Measurements from ENCODE around the gene TSPOAP1. TPM values are rescaled to one million over a fixed set of nuclear protein-coding genes. Genes with fewer than 3 reads are reported as not detected.

The TSPOAP1 gene
- total RNA-seq, 2 donors from 2014 or later, result 22.6 to 26.3 TPM

DNA sequence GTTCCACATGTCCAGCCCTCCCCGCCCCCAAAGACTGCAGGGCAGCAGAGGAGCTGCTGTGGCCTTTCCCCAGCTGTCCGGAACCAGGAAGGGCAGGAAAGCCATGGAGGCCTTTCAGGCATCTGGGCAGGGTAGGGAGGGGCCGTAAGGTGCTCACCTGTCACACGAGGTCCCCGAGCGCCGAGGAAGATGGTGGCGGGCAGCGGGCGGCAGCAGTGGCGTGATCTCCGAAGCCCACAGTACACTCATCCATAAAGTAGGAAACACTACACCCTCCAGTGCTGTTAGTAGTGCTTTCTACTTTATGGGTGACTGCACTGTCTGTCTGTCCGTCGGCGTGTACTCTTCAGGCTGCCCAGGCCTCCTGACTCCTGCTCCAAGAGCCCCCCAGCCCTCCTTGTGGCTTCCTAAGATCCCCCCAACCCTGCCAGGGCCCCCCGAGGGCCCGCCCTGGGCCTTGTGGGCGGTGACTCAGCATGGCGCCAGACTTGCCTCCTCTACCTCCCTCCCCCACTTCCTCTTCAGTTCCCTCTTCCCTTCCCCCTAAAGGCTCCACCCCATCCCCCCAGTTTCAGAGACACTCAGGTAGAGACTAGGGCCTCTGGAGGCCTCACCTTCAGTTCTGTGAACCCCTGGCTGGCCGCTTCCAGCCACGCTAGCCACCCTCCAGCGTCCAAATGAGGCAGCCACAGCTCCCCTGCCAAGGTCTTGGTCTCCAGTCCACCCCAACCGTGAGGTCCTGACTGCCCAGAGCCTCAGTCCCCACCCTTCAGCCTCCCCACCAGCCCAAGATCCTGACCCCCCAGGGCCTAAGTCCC is 2.6 kb upstream of the TSPOAP1 start:
- H3K4me3 ChIP-seq, result peak overlapping the region; percentile 72
- peaks cover 0 to 3% of the 10 kb centered on the region in 2 donors for H3K4me1 ChIP-seq (ENCODE audit: control insufficient read depth in 1 of 2, low read depth in 2 of 2)
- no peak for ATAC-seq (ENCODE audit: insufficient number of reproducible peaks, low FRiP score, low read depth)
- peak overlapping the region in 1 of 2 donors; percentile 41 for H3K27ac ChIP-seq
- no peaks in the 10 kb centered on the region for H3K27me3 ChIP-seq (replicated peaks; ENCODE audit: insufficient read depth)
- no peaks in the 10 kb centered on the region for H3K36me3 ChIP-seq
- DNase-seq (ENCODE audit: low spot score), result no peak
- H3K9me3 ChIP-seq, result no peaks in the 10 kb centered on the region
- TF ChIP-seq, protein P1, sequence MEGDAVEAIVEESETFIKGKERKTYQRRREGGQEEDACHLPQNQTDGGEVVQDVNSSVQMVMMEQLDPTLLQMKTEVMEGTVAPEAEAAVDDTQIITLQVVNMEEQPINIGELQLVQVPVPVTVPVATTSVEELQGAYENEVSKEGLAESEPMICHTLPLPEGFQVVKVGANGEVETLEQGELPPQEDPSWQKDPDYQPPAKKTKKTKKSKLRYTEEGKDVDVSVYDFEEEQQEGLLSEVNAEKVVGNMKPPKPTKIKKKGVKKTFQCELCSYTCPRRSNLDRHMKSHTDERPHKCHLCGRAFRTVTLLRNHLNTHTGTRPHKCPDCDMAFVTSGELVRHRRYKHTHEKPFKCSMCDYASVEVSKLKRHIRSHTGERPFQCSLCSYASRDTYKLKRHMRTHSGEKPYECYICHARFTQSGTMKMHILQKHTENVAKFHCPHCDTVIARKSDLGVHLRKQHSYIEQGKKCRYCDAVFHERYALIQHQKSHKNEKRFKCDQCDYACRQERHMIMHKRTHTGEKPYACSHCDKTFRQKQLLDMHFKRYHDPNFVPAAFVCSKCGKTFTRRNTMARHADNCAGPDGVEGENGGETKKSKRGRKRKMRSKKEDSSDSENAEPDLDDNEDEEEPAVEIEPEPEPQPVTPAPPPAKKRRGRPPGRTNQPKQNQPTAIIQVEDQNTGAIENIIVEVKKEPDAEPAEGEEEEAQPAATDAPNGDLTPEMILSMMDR (IDR thresholded peaks at IDR 0.05), result no peak

GRCh38 chr17:58330538-58330996 is 2.0 kb upstream of the TSPOAP1 start:
- no peaks in the 10 kb centered on the region for H3K27me3 ChIP-seq (replicated peaks; ENCODE audit: insufficient read depth)
- peak overlapping the region in 1 of 2 donors; percentile 30 for H3K27ac ChIP-seq
- H3K4me1 ChIP-seq (ENCODE audit: control insufficient read depth in 1 of 2, low read depth in 2 of 2), result no peaks in the 10 kb centered on the region
- TF ChIP-seq, protein P1 (IDR thresholded peaks at IDR 0.05), result no peak
- H3K9me3 ChIP-seq, result no peaks in the 10 kb centered on the region
- peak overlapping the region; percentile 72 for H3K4me3 ChIP-seq
- ATAC-seq (ENCODE audit: insufficient number of reproducible peaks, low FRiP score, low read depth), result no peak
- DNase-seq (ENCODE audit: low spot score), result no peak
- no peaks in the 10 kb centered on the region for H3K36me3 ChIP-seq

DNA sequence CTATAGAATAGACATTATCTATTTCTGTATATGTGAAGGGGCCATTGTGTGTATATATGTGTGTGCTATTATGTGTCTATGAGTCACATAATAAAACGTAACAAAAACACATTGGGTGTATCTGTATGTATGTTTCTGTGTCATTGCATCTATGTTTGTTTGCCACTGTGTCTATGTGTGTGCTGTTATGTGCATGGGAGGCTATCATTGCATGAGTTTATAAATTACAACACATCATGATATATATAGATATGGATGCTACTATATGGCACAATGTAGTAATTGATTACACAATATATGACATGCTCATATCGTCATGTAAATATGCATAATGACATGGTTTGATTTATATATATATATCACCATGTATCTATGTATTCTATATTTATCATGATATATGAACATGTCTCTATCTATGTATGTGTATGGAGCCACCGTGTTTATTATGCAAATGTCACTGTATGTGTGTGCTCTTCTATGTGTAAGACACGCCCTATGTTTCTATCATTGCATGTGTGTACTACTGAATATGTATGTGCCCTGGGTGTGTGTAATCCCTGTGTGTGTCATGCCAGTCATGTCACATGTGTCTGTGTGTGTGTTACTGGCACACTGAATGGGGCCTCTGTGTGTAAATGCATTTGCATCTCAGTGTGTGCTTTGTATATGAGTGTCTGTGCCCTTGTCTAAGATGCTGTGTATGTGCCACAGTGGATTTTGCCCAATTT is 1.4 kb upstream of the TSPOAP1 start:
- H3K27ac ChIP-seq, result no peak overlapping the region
- no peaks in the 10 kb centered on the region for H3K27me3 ChIP-seq (replicated peaks; ENCODE audit: insufficient read depth)
- H3K4me1 ChIP-seq (ENCODE audit: control insufficient read depth in 1 of 2, low read depth in 2 of 2), result peaks cover 4 to 6% of the 10 kb centered on the region in 2 donors
- H3K9me3 ChIP-seq, result no peaks in the 10 kb centered on the region
- ATAC-seq (ENCODE audit: insufficient number of reproducible peaks, low FRiP score, low read depth) (no peak), DNase-seq (ENCODE audit: low spot score) (no peak)
- peak overlapping the region; percentile 72 for H3K4me3 ChIP-seq
- TF ChIP-seq, protein P1 (IDR thresholded peaks at IDR 0.05), result no peak
- no peaks in the 10 kb centered on the region for H3K36me3 ChIP-seq

- Histone ChIP-seq H3K27ac (no peak overlapping the region), H3K9me3 (no peaks in the 10 kb centered on the region), H3K36me3 (no peaks in the 10 kb centered on the region), H3K27me3 (replicated peaks; ENCODE audit: insufficient read depth) (no peaks in the 10 kb centered on the region), H3K4me3 (peak overlapping the region; percentile 33), H3K4me1 (ENCODE audit: control insufficient read depth in 1 of 2, low read depth in 2 of 2) (peaks cover 6 to 11% of the 10 kb centered on the region in 2 donors)
- TF ChIP-seq, protein P1 (IDR thresholded peaks at IDR 0.05), result no peak
- no peak for DNase-seq (ENCODE audit: low spot score)
- no peak for ATAC-seq (ENCODE audit: insufficient number of reproducible peaks, low FRiP score, low read depth)
Observed at GRCh38 chr17:58329035-58329809, 627 bp upstream of the TSPOAP1 start.
